Hepatocyte (in vitro differentiated cells): ENCODE results near the gene AKIRIN1.

Experiments used
- EZH2 ChIP-seq: fragments of 200-600 bp; sonication (generic); IDR thresholded peaks from 2 replicates; pipeline ENCODE4 v1.6.1; 2016; ENCODE audit warnings: antibody characterized with exemption, mild to moderate bottlenecking, borderline replicate concordance
- TF ChIP-seq, protein P1 (sequence below): fragments of 200-600 bp; sonication (generic); IDR thresholded peaks from 2 replicates; pipeline ENCODE4 v1.5.1; 2016; ENCODE audit warnings: antibody characterized with exemption, mild to moderate bottlenecking; ENCODE audit not compliant: poor library complexity

DNA sequence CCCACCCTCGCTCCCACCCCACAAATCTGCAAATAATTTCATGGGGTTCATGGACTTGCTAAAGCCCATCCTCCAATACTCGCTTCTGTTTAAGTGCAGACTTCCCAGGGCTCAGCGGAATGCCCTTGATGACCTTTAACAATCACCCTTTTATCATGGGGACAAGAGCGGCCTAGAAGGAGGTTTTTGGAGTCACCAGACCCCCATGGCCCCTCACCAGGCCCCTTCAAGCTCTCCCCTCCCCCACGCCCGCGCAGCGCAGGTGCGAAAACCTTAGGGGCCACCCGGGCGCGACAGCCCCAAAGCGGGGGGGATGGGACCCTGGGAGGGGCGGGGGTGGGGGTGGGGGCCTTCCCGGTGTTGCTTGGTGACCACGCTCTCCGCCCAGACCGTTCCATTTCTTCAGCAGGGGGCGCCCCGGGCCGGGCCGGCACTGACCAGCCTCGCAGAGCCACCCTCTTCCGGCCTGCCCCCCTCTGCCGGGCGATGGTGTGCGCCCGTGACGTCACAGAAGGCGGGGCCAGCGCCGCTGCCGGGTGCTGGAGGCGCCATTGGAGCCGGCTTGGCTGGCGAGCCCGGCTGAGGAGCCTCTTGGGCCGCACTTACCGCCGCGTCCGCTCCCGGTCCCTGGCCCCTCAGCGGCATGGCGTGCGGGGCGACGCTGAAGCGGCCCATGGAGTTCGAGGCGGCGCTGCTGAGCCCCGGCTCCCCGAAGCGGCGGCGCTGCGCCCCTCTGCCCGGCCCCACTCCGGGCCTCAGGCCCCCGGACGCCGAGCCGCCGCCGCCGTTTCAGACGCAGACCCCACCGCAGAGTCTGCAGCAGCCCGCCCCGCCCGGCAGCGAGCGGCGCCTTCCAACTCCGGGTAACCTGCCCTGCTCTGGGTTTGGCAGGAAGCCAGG is at the start of gene AKIRIN1:
- TF ChIP-seq, protein P1, sequence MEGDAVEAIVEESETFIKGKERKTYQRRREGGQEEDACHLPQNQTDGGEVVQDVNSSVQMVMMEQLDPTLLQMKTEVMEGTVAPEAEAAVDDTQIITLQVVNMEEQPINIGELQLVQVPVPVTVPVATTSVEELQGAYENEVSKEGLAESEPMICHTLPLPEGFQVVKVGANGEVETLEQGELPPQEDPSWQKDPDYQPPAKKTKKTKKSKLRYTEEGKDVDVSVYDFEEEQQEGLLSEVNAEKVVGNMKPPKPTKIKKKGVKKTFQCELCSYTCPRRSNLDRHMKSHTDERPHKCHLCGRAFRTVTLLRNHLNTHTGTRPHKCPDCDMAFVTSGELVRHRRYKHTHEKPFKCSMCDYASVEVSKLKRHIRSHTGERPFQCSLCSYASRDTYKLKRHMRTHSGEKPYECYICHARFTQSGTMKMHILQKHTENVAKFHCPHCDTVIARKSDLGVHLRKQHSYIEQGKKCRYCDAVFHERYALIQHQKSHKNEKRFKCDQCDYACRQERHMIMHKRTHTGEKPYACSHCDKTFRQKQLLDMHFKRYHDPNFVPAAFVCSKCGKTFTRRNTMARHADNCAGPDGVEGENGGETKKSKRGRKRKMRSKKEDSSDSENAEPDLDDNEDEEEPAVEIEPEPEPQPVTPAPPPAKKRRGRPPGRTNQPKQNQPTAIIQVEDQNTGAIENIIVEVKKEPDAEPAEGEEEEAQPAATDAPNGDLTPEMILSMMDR = no peak
- TF ChIP-seq EZH2 = no peak
